ENCODE results near the gene DNM2.

Gene DNM2

GRCh38 chr19:10830931-10831779, 113.3 kb downstream of the DNM2 start:
- Histone ChIP-seq H3K9ac (ENCODE audit: low read length) (no peak overlapping the region), H3K9me3 (replicated peaks; ENCODE audit: insufficient read depth, low read length) (no peaks in the 10 kb centered on the region), H3K4me3 (ENCODE audit: low read length) (no peak overlapping the region), H2AFZ (ENCODE audit: low read length) (no peak overlapping the region), H3K27ac (ENCODE audit: low read length) (no peak overlapping the region), H3K4me1 (ENCODE audit: low read length) (peaks cover 5% of the 10 kb centered on the region; the same call in 1 of the 2 replicates), H4K20me1 (ENCODE audit: insufficient read depth, low read length) (no peaks in the 10 kb centered on the region), H3K79me2 (ENCODE audit: low read length) (peaks cover 6% of the 10 kb centered on the region; the same call in 1 of the 2 replicates), H3K27me3 (replicated peaks; ENCODE audit: insufficient read depth, low read length) (no peaks in the 10 kb centered on the region), H3F3A (ENCODE audit: insufficient read depth, low read length) (peaks cover 7% of the 10 kb centered on the region; the same call in 1 of the 2 replicates), H3K36me3 (replicated peaks; ENCODE audit: insufficient read depth, low read length) (no peaks in the 10 kb centered on the region), H3K9me2 (replicated peaks; ENCODE audit: insufficient read depth, low read length) (no peaks in the 10 kb centered on the region), H3K4me2 (ENCODE audit: low read depth, low read length) (no peak overlapping the region)
- no peak for TF ChIP-seq CTCF (IDR thresholded peaks at IDR 0.05; ENCODE audit: low read length)
- no peak for TF ChIP-seq EZH2phosphoT487 (IDR thresholded peaks at IDR 0.05; ENCODE audit: low read length)
- no peak for TF ChIP-seq EZH2 (optimal IDR thresholded peaks at IDR 0.05; ENCODE audit: low read depth, low read length)
- DNase-seq, result no peak

- H4K20me1 ChIP-seq (ENCODE audit: insufficient read depth, low read length), result no peaks in the 10 kb centered on the region
- no peak for TF ChIP-seq CTCF (IDR thresholded peaks at IDR 0.05; ENCODE audit: low read length)
- TF ChIP-seq EZH2 (optimal IDR thresholded peaks at IDR 0.05; ENCODE audit: low read depth, low read length), result no peak
- TF ChIP-seq EZH2phosphoT487 (IDR thresholded peaks at IDR 0.05; ENCODE audit: low read length), result no peak
- H3K9me2 ChIP-seq (replicated peaks; ENCODE audit: insufficient read depth, low read length), result no peaks in the 10 kb centered on the region
- H3K9ac ChIP-seq (ENCODE audit: low read length), result no peak overlapping the region
- no peak for DNase-seq
- H2AFZ ChIP-seq (ENCODE audit: low read length), result no peak overlapping the region
- H3K9me3 ChIP-seq (replicated peaks; ENCODE audit: insufficient read depth, low read length), result 0 out of 2 replicates have a peak, but pooled peaks cover 4% of the 10 kb centered on the region
- no peak overlapping the region for H3K4me2 ChIP-seq (ENCODE audit: low read depth, low read length)
- peaks cover 12% of the 10 kb centered on the region for H3K4me1 ChIP-seq (ENCODE audit: low read length)
- H3K79me2 ChIP-seq (ENCODE audit: low read length), result peaks cover 6% of the 10 kb centered on the region; the same call in 1 of the 2 replicates
- no peaks in the 10 kb centered on the region for H3K36me3 ChIP-seq (replicated peaks; ENCODE audit: insufficient read depth, low read length)
- peaks cover 7% of the 10 kb centered on the region; the same call in 1 of the 2 replicates for H3F3A ChIP-seq (ENCODE audit: insufficient read depth, low read length)
- no peaks in the 10 kb centered on the region for H3K27me3 ChIP-seq (replicated peaks; ENCODE audit: insufficient read depth, low read length)
- no peak overlapping the region for H3K4me3 ChIP-seq (ENCODE audit: low read length)
- H3K27ac ChIP-seq (ENCODE audit: low read length), result no peak overlapping the region
Measured at GRCh38 chr19:10831987-10832938, 114.4 kb downstream of the DNM2 start.

- H3K9ac ChIP-seq (ENCODE audit: low read length), result no peak overlapping the region
Measured at GRCh38 chr19:10832939-10833296, 115.0 kb downstream of the DNM2 start.

More at GRCh38 chr19:10832939-10833296, 115.0 kb downstream of the DNM2 start:
- Histone ChIP-seq H3K27me3 (replicated peaks; ENCODE audit: insufficient read depth, low read length) (no peaks in the 10 kb centered on the region), H3K36me3 (replicated peaks; ENCODE audit: insufficient read depth, low read length) (no peaks in the 10 kb centered on the region), H4K20me1 (ENCODE audit: insufficient read depth, low read length) (no peaks in the 10 kb centered on the region), H2AFZ (ENCODE audit: low read length) (no peak overlapping the region), H3K4me1 (ENCODE audit: low read length) (peaks cover 12% of the 10 kb centered on the region), H3K79me2 (ENCODE audit: low read length) (peaks cover 6% of the 10 kb centered on the region; the same call in 1 of the 2 replicates), H3K9me3 (replicated peaks; ENCODE audit: insufficient read depth, low read length) (0 out of 2 replicates have a peak, but pooled peaks cover 4% of the 10 kb centered on the region), H3K27ac (ENCODE audit: low read length) (no peak overlapping the region), H3K4me3 (ENCODE audit: low read length) (no peak overlapping the region), H3K4me2 (ENCODE audit: low read depth, low read length) (no peak overlapping the region), H3F3A (ENCODE audit: insufficient read depth, low read length) (peaks cover 7% of the 10 kb centered on the region; the same call in 1 of the 2 replicates), H3K9me2 (replicated peaks; ENCODE audit: insufficient read depth, low read length) (no peaks in the 10 kb centered on the region)
- TF ChIP-seq EZH2phosphoT487 (IDR thresholded peaks at IDR 0.05; ENCODE audit: low read length) (no peak), CTCF (IDR thresholded peaks at IDR 0.05; ENCODE audit: low read length) (no peak), EZH2 (optimal IDR thresholded peaks at IDR 0.05; ENCODE audit: low read depth, low read length) (no peak)
- no peak for DNase-seq
